Astrocyte (in vitro differentiated cells and primary cell): ENCODE data around the gene EVI5L. TPM values are rescaled to one million over a fixed set of nuclear protein-coding genes. Genes with fewer than 3 reads are reported as not detected.
A peak's percentile ranks its signal among the peaks of the same experiment; 100 is the strongest.

ENCODE experiments used
- DNase-seq: peaks from one replicate; pipeline ENCODE4 v3.0.0-alpha.2; 2010; ENCODE audit warnings: low read depth
- FAIRE-seq: peaks from 2 replicates; lab custom pipeline; 2011; peaks lifted over from hg19 to GRCh38; lab: Jason Lieb, UNC
- H2AFZ ChIP-seq: 2 replicates; pipeline ENCODE4 v1.6.0; 2012; ENCODE audit warnings: low read depth, low read length, inconsistent platforms
- H3K27ac ChIP-seq: 2 replicates; pipeline ENCODE4 v1.5.1; 2011; ENCODE audit warnings: low read depth, low read length, inconsistent platforms
- H3K27me3 ChIP-seq: 2 replicates; pipeline ENCODE4 v1.6.0; 2011; ENCODE audit warnings: low read length, inconsistent platforms; ENCODE audit not compliant: insufficient read depth
- H3K36me3 ChIP-seq: 2 replicates; pipeline ENCODE4 v1.5.1; 2011; ENCODE audit warnings: low read length, inconsistent platforms; ENCODE audit not compliant: insufficient read depth
- H3K4me1 ChIP-seq: 2 replicates; pipeline ENCODE4 v1.5.1; 2011; ENCODE audit warnings: low read length, inconsistent platforms; ENCODE audit not compliant: insufficient read depth
- H3K4me2 ChIP-seq: 2 replicates; pipeline ENCODE4 v1.6.0; 2012; ENCODE audit warnings: low read length, inconsistent platforms
- H3K4me3 ChIP-seq: 2 replicates; pipeline ENCODE4 v1.5.1; 2011; ENCODE audit warnings: low read depth, mild to moderate bottlenecking, low read length, inconsistent platforms; ENCODE audit not compliant: insufficient read depth
- H3K79me2 ChIP-seq: 2 replicates; pipeline ENCODE4 v1.6.0; 2012; ENCODE audit warnings: mild to moderate bottlenecking, low read length, inconsistent platforms; ENCODE audit not compliant: insufficient read depth
- H3K9ac ChIP-seq: 2 replicates; pipeline ENCODE4 v1.6.0; 2012; ENCODE audit warnings: mild to moderate bottlenecking, low read length, inconsistent platforms
- H3K9me3 ChIP-seq: 2 replicates; pipeline ENCODE4 v1.5.1; 2012; ENCODE audit warnings: low read depth, mild to moderate bottlenecking, low read length, inconsistent platforms; ENCODE audit not compliant: insufficient read depth
- H4K20me1 ChIP-seq: 2 replicates; pipeline ENCODE4 v1.6.0; 2012; ENCODE audit warnings: low read length, inconsistent platforms; ENCODE audit not compliant: insufficient read depth
- H3K27ac Mint-ChIP-seq: one replicate; pipeline ENCODE4 v1.8.0; 2021; ENCODE audit warnings: mild to moderate bottlenecking, mixed read lengths; ENCODE audit not compliant: unreplicated experiment
- H3K27me3 Mint-ChIP-seq: one replicate; pipeline ENCODE4 v1.8.0; 2021; ENCODE audit warnings: low read depth, mixed read lengths; ENCODE audit not compliant: unreplicated experiment
- H3K36me3 Mint-ChIP-seq: one replicate; pipeline ENCODE4 v1.8.0; 2021; ENCODE audit warnings: low read depth, mixed read lengths; ENCODE audit not compliant: unreplicated experiment
- H3K4me1 Mint-ChIP-seq: one replicate; pipeline ENCODE4 v1.8.0; 2021; ENCODE audit warnings: low read depth, mixed read lengths; ENCODE audit not compliant: unreplicated experiment
- H3K4me3 Mint-ChIP-seq: one replicate; pipeline ENCODE4 v1.8.0; 2021; ENCODE audit warnings: mild to moderate bottlenecking, moderate library complexity, mixed read lengths; ENCODE audit not compliant: unreplicated experiment
- H3K9me3 Mint-ChIP-seq: one replicate; pipeline ENCODE4 v1.8.0; 2021; ENCODE audit warnings: mild to moderate bottlenecking, mixed read lengths; ENCODE audit not compliant: unreplicated experiment
- CTCF ChIP-seq: IDR thresholded peaks from 2 replicates; pipeline ENCODE4 v1.5.1; 2011; ENCODE audit warnings: low read depth, mild to moderate bottlenecking, inconsistent platforms, low read length, moderate library complexity; ENCODE audit not compliant: insufficient read depth
- EZH2 ChIP-seq: IDR thresholded peaks from 2 replicates; pipeline ENCODE4 v1.6.1; 2012; ENCODE audit warnings: mild to moderate bottlenecking, low read length, inconsistent platforms; ENCODE audit not compliant: insufficient read depth
- total RNA-seq: library from RNA; stranded (reverse); gene quantifications from 2 replicates; pipeline ENCODE4 v1.2.1, GENCODE V29; 2021

Gene EVI5L
- total RNA-seq, 1 donor from 2014 or later, result 22.1 TPM

GRCh38 chr19:7901337-7901736, 71.3 kb downstream of the EVI5L start:
- peaks cover 2% of the 10 kb centered on the region for H3K9me3 Mint-ChIP-seq

GRCh38 chr19:7902796-7903243, 72.8 kb downstream of the EVI5L start:
- peaks cover 10% of the 10 kb centered on the region for H3K36me3 Mint-ChIP-seq
- TF ChIP-seq CTCF (no peak), EZH2 (no peak)
- H3K79me2 ChIP-seq, result peaks cover 38% of the 10 kb centered on the region
- peaks cover 21% of the 10 kb centered on the region for H3K4me1 ChIP-seq
- H3K4me2 ChIP-seq, result peak overlapping the region; percentile 90
- peak overlapping the region; percentile 88 for H2AFZ ChIP-seq
- H3K27ac Mint-ChIP-seq, result peak overlapping the region; percentile 89
- peak overlapping the region; percentile 91 for H3K4me3 Mint-ChIP-seq
- H3K36me3 ChIP-seq, result no peaks in the 10 kb centered on the region
- H3K27me3 ChIP-seq, result no peaks in the 10 kb centered on the region
- H3K27me3 Mint-ChIP-seq, result no peaks in the 10 kb centered on the region
- peaks cover 32% of the 10 kb centered on the region for H4K20me1 ChIP-seq
- FAIRE-seq, result no peak
- peaks cover 5% of the 10 kb centered on the region for H3K4me1 Mint-ChIP-seq
- peak overlapping the region; percentile 77 for H3K27ac ChIP-seq
- no peaks in the 10 kb centered on the region for H3K9me3 ChIP-seq
- H3K9me3 Mint-ChIP-seq, result peaks cover 2% of the 10 kb centered on the region
- no peak for DNase-seq
- H3K9ac ChIP-seq, result peak overlapping the region; percentile 86
- peak overlapping the region; percentile 62 for H3K4me3 ChIP-seq

More at GRCh38 chr19:7901337-7901736, 71.3 kb downstream of the EVI5L start:
- Mint-ChIP-seq H3K27me3 (no peaks in the 10 kb centered on the region), H3K4me3 (peak overlapping the region; percentile 20), H3K4me1 (peaks cover 5% of the 10 kb centered on the region), H3K36me3 (peaks cover 10% of the 10 kb centered on the region), H3K27ac (no peak overlapping the region)
- Histone ChIP-seq H3K4me1 (peaks cover 21% of the 10 kb centered on the region), H2AFZ (no peak overlapping the region), H3K27ac (no peak overlapping the region), H3K4me2 (no peak overlapping the region), H3K27me3 (no peaks in the 10 kb centered on the region), H3K9ac (no peak overlapping the region), H3K79me2 (peaks cover 26% of the 10 kb centered on the region), H3K9me3 (no peaks in the 10 kb centered on the region), H3K4me3 (no peak overlapping the region), H3K36me3 (no peaks in the 10 kb centered on the region), H4K20me1 (peaks cover 22% of the 10 kb centered on the region)
- DNase-seq, result no peak
- TF ChIP-seq EZH2, result no peak
- no peak for TF ChIP-seq CTCF
- FAIRE-seq, result no peak
